WTC11 (cell line): Measurements from ENCODE around the gene LGR6. TPM values are rescaled to one million over a fixed set of nuclear protein-coding genes. Genes with fewer than 3 reads are reported as not detected.

Experiments used
- ATAC-seq: fragments of 200-7000 bp; cut with Tn5 transposase; 2 replicates; pipeline ENCODE4 v1.10.0; 2021; ENCODE audit warnings: mild to moderate bottlenecking, moderate library complexity
- CTCF ChIA-PET: fragments of 300-600 bp; sonication (Branson Sonifier 250); formaldehyde crosslinking; loops from one replicate; lab custom pipeline; 2021; ENCODE audit warnings: antibody characterized with exemption; lab: Charles Lee
- POLR2A ChIA-PET: fragments of 350-600 bp; sonication (Branson Sonifier 250); formaldehyde crosslinking; loops from one replicate; lab custom pipeline; 2021; ENCODE audit warnings: antibody characterized with exemption; lab: Charles Lee
- DNase-seq: peaks from one replicate; pipeline ENCODE4 v3.0.0; 2021; ENCODE audit warnings: low spot score
- H3K27ac Mint-ChIP-seq: 2 replicates; pipeline ENCODE4 v1.8.0; 2021; ENCODE audit warnings: mixed read lengths
- H3K27me3 Mint-ChIP-seq: 2 replicates; pipeline ENCODE4 v1.8.0; 2021; ENCODE audit warnings: low read depth, mild to moderate bottlenecking, moderate library complexity, mixed read lengths
- H3K36me3 Mint-ChIP-seq: 2 replicates; pipeline ENCODE4 v1.8.0; 2021; ENCODE audit warnings: mixed read lengths
- H3K4me1 Mint-ChIP-seq: 2 replicates; pipeline ENCODE4 v1.8.0; 2022; ENCODE audit warnings: mixed read lengths
- H3K4me3 Mint-ChIP-seq: 2 replicates; pipeline ENCODE4 v1.8.0; 2021; ENCODE audit warnings: mild to moderate bottlenecking, moderate library complexity, mixed read lengths
- H3K9me3 Mint-ChIP-seq: 2 replicates; pipeline ENCODE4 v1.8.0; 2021; ENCODE audit warnings: mixed read lengths
- ELF4 ChIP-seq: sonication (generic); formaldehyde crosslinking; IDR thresholded peaks from 2 replicates; pipeline ENCODE4 v1.8.1; 2022; ENCODE audit warnings: low read depth, mild to moderate bottlenecking, moderate library complexity, missing genetic modification reagents
- FOXK1 ChIP-seq: sonication (generic); formaldehyde crosslinking; IDR thresholded peaks from 2 replicates; pipeline ENCODE4 v1.8.0; 2022; ENCODE audit warnings: mild to moderate bottlenecking, moderate library complexity, missing genetic modification reagents
- GABPB1 ChIP-seq: sonication (generic); formaldehyde crosslinking; IDR thresholded peaks from 2 replicates; pipeline ENCODE4 v1.8.1; 2023; ENCODE audit warnings: mild to moderate bottlenecking, missing genetic modification reagents
- MXD4 ChIP-seq: fragments of 250-450 bp; sonication (Bioruptor Pico); IDR thresholded peaks from 2 replicates; pipeline ENCODE4 v1.8.0; 2021; ENCODE audit warnings: mild to moderate bottlenecking, moderate library complexity, borderline replicate concordance
- OVOL2 ChIP-seq: fragments of 250-450 bp; sonication (Bioruptor Pico); IDR thresholded peaks from 2 replicates; pipeline ENCODE4 v1.9.0; 2021; ENCODE audit warnings: mild to moderate bottlenecking, borderline replicate concordance
- PRRX2 ChIP-seq: fragments of 250-450 bp; sonication (Bioruptor Pico); IDR thresholded peaks from 2 replicates; pipeline ENCODE4 v1.8.0; 2021; ENCODE audit warnings: mild to moderate bottlenecking
- RELA ChIP-seq: sonication (generic); formaldehyde crosslinking; IDR thresholded peaks from 2 replicates; pipeline ENCODE4 v1.8.1; 2022; ENCODE audit warnings: missing genetic modification reagents, mild to moderate bottlenecking, borderline replicate concordance
- ZBTB21 ChIP-seq: sonication (generic); formaldehyde crosslinking; IDR thresholded peaks from 2 replicates; pipeline ENCODE4 v1.8.1; 2023; ENCODE audit warnings: mild to moderate bottlenecking, missing genetic modification reagents, borderline replicate concordance
- ZNF138 ChIP-seq: sonication (generic); formaldehyde crosslinking; conservative IDR thresholded peaks from 2 replicates; pipeline ENCODE4 v1.8.1; 2022; ENCODE audit warnings: mild to moderate bottlenecking, moderate library complexity, missing genetic modification reagents
- ZNF232 ChIP-seq: sonication (generic); formaldehyde crosslinking; IDR thresholded peaks from 2 replicates; pipeline ENCODE4 v1.8.0; 2022; ENCODE audit warnings: mild to moderate bottlenecking, missing genetic modification reagents
- total RNA-seq: library from RNA; stranded (reverse); gene quantifications from 3 replicates; pipeline ENCODE4 v1.2.3, GENCODE V29; 2021
- TF ChIP-seq, protein P1 (sequence below): sonication (generic); formaldehyde crosslinking; IDR thresholded peaks from 2 replicates; pipeline ENCODE4 v1.8.0; 2022; ENCODE audit warnings: mild to moderate bottlenecking, missing genetic modification reagents
- TF ChIP-seq, protein P2 (sequence below): sonication (generic); formaldehyde crosslinking; IDR thresholded peaks from 2 replicates; pipeline ENCODE4 v1.8.0; 2022; ENCODE audit warnings: mild to moderate bottlenecking, missing genetic modification reagents
- TF ChIP-seq, protein P3 (sequence below): sonication (generic); formaldehyde crosslinking; IDR thresholded peaks from 2 replicates; pipeline ENCODE4 v1.8.0; 2022; ENCODE audit warnings: mild to moderate bottlenecking, missing genetic modification reagents
- TF ChIP-seq, protein P4 (sequence below): sonication (generic); formaldehyde crosslinking; IDR thresholded peaks from 2 replicates; pipeline ENCODE4 v1.8.0; 2023; ENCODE audit warnings: mild to moderate bottlenecking, missing genetic modification reagents
- TF ChIP-seq, protein P5 (sequence below): fragments of 250-450 bp; sonication (Bioruptor Pico); conservative IDR thresholded peaks from 2 replicates; pipeline ENCODE4 v1.9.0; 2021; ENCODE audit warnings: mild to moderate bottlenecking
- TF ChIP-seq, protein P6 (sequence below): sonication (generic); formaldehyde crosslinking; IDR thresholded peaks from 2 replicates; pipeline ENCODE4 v1.8.1; 2023; ENCODE audit warnings: mild to moderate bottlenecking, missing genetic modification reagents
- TF ChIP-seq, protein P7 (sequence below): sonication (generic); formaldehyde crosslinking; IDR thresholded peaks from 2 replicates; pipeline ENCODE4 v1.8.1; 2022; ENCODE audit warnings: missing genetic modification reagents, borderline replicate concordance

Gene LGR6
- total RNA-seq, 1 experiment from 2014 or later = 1.1 TPM

DNA sequence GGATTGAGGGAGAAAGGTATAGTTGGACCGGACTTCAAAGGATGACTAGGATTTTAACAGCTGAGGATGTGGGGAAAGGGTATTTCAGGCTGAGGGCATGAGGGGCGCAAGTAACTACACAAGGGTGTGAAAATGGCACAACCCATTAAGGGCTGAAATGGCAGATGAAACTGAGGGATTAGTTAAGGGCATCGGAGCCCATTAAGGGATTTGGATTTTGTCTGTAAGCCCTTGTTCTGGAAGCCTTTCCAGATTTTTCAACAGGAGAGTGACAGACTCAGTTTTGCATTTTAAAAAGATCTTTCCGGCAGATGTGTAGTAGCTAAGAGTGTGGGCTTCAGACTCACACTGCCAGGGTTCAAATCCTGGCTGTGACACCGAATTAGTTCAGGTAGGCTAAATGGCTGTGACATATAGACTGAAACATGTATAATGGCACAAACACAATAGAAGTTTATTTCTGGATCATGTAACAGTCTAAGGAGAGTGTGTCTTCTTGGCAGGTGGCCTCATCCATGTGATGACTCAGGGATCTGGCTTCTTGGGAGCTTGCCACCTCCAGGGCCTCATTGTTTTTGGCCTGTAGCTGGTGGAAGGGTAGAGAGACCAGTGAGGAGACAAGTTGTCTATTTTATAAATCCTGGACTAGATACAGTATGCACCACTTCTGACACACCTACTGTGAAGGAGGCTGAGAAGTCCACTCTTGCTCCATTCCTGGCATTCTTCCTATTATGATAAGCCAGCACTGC lies 98.5 kb downstream of the LGR6 start (continued):
- TF ChIP-seq ZNF138 (CRISPR knock-in tag) = no peak
- no peak for TF ChIP-seq ZNF232
- TF ChIP-seq, protein P1, sequence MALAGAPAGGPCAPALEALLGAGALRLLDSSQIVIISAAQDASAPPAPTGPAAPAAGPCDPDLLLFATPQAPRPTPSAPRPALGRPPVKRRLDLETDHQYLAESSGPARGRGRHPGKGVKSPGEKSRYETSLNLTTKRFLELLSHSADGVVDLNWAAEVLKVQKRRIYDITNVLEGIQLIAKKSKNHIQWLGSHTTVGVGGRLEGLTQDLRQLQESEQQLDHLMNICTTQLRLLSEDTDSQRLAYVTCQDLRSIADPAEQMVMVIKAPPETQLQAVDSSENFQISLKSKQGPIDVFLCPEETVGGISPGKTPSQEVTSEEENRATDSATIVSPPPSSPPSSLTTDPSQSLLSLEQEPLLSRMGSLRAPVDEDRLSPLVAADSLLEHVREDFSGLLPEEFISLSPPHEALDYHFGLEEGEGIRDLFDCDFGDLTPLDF (CRISPR knock-in tag) = no peak
- no peak for TF ChIP-seq ELF4 (CRISPR knock-in tag)
- no peak for TF ChIP-seq RELA

DNA sequence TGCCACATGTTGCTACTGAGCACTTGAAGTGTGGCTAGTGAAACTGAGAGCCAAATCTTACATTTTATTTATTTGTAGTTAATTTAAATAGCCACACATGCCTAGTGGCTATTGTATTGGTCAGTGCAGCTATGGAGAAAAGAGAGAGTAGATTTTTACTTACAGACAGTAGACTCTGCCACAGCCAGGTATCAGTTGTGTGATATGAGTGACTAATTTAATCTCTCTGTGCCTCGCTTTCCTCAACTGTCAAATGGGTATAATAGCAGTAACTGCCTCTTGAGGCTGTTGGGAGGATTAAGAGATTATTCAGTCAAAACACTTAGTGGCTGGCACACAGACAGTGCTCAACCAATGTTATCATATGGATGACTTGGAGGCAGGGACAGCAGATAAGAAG lies 99.2 kb downstream of the LGR6 start:
- Mint-ChIP-seq H3K4me3 (no peak overlapping the region), H3K36me3 (no peaks in the 10 kb centered on the region), H3K4me1 (no peaks in the 10 kb centered on the region), H3K27me3 (no peaks in the 10 kb centered on the region), H3K9me3 (no peaks in the 10 kb centered on the region), H3K27ac (no peak overlapping the region)
- no peak for DNase-seq
- ATAC-seq = no peak
- CTCF ChIA-PET = no interaction called here
- POLR2A ChIA-PET = no interaction called here
- no peak for TF ChIP-seq ZBTB21 (CRISPR knock-in tag)

DNA sequence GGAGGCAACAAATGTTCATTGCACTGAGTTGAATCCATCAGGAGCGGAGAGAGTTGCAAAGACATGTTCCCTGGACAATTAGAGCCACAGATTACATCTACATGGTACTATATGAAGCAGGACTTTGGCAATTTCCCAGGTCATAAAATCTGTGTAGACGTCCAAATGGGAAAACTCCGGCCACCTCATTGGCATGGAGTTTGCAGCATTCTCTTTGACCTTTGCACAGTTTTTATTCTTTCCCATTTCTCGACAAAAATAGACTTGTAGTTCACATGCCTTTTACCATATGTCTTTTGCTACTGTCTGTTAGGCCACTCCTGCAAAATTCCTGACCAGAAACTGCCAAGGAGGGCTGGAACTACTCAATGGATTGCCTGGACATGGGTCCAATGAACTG lies 100.0 kb downstream of the LGR6 start:
- DNase-seq (no peak), ATAC-seq (no peak)
- ChIA-PET CTCF (no interaction called here), POLR2A (no interaction called here)
- Mint-ChIP-seq H3K9me3 (no peaks in the 10 kb centered on the region), H3K4me3 (no peak overlapping the region), H3K4me1 (no peaks in the 10 kb centered on the region), H3K36me3 (no peaks in the 10 kb centered on the region), H3K27ac (no peak overlapping the region), H3K27me3 (no peaks in the 10 kb centered on the region)
- TF ChIP-seq, protein P2, sequence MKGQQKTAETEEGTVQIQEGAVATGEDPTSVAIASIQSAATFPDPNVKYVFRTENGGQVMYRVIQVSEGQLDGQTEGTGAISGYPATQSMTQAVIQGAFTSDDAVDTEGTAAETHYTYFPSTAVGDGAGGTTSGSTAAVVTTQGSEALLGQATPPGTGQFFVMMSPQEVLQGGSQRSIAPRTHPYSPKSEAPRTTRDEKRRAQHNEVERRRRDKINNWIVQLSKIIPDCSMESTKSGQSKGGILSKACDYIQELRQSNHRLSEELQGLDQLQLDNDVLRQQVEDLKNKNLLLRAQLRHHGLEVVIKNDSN (CRISPR knock-in tag) = no peak
- TF ChIP-seq FOXK1 (CRISPR knock-in tag) = no peak
- TF ChIP-seq, protein P3, sequence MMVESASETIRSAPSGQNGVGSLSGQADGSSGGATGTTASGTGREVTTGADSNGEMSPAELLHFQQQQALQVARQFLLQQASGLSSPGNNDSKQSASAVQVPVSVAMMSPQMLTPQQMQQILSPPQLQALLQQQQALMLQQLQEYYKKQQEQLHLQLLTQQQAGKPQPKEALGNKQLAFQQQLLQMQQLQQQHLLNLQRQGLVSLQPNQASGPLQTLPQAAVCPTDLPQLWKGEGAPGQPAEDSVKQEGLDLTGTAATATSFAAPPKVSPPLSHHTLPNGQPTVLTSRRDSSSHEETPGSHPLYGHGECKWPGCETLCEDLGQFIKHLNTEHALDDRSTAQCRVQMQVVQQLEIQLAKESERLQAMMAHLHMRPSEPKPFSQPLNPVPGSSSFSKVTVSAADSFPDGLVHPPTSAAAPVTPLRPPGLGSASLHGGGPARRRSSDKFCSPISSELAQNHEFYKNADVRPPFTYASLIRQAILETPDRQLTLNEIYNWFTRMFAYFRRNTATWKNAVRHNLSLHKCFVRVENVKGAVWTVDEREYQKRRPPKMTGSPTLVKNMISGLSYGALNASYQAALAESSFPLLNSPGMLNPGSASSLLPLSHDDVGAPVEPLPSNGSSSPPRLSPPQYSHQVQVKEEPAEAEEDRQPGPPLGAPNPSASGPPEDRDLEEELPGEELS (CRISPR knock-in tag) = no peak
- no peak for TF ChIP-seq OVOL2
- TF ChIP-seq MXD4 (CRISPR knock-in tag) = no peak
- TF ChIP-seq, protein P4, sequence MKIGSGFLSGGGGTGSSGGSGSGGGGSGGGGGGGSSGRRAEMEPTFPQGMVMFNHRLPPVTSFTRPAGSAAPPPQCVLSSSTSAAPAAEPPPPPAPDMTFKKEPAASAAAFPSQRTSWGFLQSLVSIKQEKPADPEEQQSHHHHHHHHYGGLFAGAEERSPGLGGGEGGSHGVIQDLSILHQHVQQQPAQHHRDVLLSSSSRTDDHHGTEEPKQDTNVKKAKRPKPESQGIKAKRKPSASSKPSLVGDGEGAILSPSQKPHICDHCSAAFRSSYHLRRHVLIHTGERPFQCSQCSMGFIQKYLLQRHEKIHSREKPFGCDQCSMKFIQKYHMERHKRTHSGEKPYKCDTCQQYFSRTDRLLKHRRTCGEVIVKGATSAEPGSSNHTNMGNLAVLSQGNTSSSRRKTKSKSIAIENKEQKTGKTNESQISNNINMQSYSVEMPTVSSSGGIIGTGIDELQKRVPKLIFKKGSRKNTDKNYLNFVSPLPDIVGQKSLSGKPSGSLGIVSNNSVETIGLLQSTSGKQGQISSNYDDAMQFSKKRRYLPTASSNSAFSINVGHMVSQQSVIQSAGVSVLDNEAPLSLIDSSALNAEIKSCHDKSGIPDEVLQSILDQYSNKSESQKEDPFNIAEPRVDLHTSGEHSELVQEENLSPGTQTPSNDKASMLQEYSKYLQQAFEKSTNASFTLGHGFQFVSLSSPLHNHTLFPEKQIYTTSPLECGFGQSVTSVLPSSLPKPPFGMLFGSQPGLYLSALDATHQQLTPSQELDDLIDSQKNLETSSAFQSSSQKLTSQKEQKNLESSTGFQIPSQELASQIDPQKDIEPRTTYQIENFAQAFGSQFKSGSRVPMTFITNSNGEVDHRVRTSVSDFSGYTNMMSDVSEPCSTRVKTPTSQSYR = no peak
- no peak for TF ChIP-seq PRRX2 (CRISPR knock-in tag)
- TF ChIP-seq, protein P5, sequence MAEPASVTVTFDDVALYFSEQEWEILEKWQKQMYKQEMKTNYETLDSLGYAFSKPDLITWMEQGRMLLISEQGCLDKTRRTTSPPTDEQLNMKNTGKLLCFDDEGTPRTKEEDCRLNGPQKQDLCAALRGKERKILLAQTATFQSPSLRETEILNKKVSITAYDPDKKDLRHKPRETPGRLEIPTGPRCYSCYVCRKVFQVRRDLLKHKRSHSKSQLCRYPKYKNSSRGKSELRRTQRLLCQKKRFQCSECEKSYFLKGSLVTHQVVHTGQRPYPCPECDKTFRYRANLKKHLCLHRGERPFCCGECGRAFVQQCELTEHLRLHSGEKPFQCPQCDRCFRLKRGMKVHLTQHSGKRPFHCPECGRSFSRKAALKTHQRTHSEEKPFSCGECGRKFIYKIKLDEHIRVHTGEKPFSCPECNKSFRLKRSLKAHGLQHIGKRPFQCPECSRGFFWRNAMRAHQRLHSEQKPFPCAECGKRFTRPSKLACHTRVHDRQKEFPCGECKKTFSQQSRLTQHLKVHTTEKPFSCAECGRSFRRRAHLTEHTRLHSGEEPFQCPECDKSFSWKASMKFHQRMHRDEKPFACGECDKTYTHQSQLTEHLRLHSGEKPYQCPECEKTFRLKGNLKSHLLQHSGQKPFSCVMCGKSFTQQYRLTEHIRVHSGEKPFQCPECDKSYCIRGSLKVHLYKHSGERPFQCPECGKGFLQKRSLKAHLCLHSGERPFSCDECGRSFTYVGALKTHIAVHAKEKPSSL = no peak
- TF ChIP-seq RELA = no peak
- TF ChIP-seq, protein P6, sequence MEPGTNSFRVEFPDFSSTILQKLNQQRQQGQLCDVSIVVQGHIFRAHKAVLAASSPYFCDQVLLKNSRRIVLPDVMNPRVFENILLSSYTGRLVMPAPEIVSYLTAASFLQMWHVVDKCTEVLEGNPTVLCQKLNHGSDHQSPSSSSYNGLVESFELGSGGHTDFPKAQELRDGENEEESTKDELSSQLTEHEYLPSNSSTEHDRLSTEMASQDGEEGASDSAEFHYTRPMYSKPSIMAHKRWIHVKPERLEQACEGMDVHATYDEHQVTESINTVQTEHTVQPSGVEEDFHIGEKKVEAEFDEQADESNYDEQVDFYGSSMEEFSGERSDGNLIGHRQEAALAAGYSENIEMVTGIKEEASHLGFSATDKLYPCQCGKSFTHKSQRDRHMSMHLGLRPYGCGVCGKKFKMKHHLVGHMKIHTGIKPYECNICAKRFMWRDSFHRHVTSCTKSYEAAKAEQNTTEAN (CRISPR knock-in tag) = no peak
- no peak for TF ChIP-seq GABPB1 (CRISPR knock-in tag)
- TF ChIP-seq, protein P7, sequence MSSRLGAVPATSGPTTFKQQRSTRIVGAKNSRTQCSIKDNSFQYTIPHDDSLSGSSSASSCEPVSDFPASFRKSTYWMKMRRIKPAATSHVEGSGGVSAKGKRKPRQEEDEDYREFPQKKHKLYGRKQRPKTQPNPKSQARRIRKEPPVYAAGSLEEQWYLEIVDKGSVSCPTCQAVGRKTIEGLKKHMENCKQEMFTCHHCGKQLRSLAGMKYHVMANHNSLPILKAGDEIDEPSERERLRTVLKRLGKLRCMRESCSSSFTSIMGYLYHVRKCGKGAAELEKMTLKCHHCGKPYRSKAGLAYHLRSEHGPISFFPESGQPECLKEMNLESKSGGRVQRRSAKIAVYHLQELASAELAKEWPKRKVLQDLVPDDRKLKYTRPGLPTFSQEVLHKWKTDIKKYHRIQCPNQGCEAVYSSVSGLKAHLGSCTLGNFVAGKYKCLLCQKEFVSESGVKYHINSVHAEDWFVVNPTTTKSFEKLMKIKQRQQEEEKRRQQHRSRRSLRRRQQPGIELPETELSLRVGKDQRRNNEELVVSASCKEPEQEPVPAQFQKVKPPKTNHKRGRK (CRISPR knock-in tag) = no peak
